Measurements from ENCODE around the gene LAIR1. TPM values are rescaled to one million over a fixed set of nuclear protein-coding genes. Genes with fewer than 3 reads are reported as not detected.
"Not testable (repeated sequence)": the region's sequence is repeated elsewhere in the genome, so short reads cannot be mapped to it uniquely, and the experiment has no call there.

Gene LAIR1
- total RNA-seq, 2 experiments from 2014 or later, result 4.3 TPM; not detected in 1

- BruUV-seq (replicated peaks); H3K9me3 ChIP-seq (ENCODE audit: low read length); CTCF ChIA-PET (ENCODE audit: unreplicated experiment); H3K27ac ChIP-seq (ENCODE audit: low read depth, low read length, poor library complexity, severe bottlenecking); H3K4me3 ChIP-seq (ENCODE audit: low read depth, low read length, poor library complexity, severe bottlenecking); H3K79me2 ChIP-seq (ENCODE audit: insufficient read depth, low read depth, low read length); intact Hi-C loops (cut with micrococcal nuclease; ENCODE audit: unreplicated experiment); DNase-seq (ENCODE audit: low spot score); H3K9me2 ChIP-seq (ENCODE audit: insufficient read depth, low read length); H2AFZ ChIP-seq (ENCODE audit: low read length); H4K20me1 ChIP-seq (ENCODE audit: insufficient read depth, low read length); H3K4me2 ChIP-seq (ENCODE audit: low read length); H3K36me3 ChIP-seq (ENCODE audit: insufficient read depth, low read length); POLR2A ChIA-PET: not testable (repeated sequence)
- H3K4me1 ChIP-seq (ENCODE audit: insufficient read depth, low read length, poor library complexity, severe bottlenecking), result peaks cover 10% of the 10 kb centered on the region
Measured at GRCh38 chr19:54322295-54322694, 42.4 kb downstream of the LAIR1 start.

- Histone ChIP-seq H3K4me2 (ENCODE audit: low read length) (no peak overlapping the region), H3K9me2 (ENCODE audit: insufficient read depth, low read length) (no peaks in the 10 kb centered on the region), H4K20me1 (ENCODE audit: insufficient read depth, low read length) (no peaks in the 10 kb centered on the region), H3K4me1 (ENCODE audit: insufficient read depth, low read length, poor library complexity, severe bottlenecking) (peaks cover 7% of the 10 kb centered on the region), H3K79me2 (ENCODE audit: insufficient read depth, low read depth, low read length) (no peaks in the 10 kb centered on the region), H3K27ac (ENCODE audit: low read depth, low read length, poor library complexity, severe bottlenecking) (no peak overlapping the region), H3K9me3 (ENCODE audit: low read length) (no peaks in the 10 kb centered on the region), H2AFZ (ENCODE audit: low read length) (no peak overlapping the region), H3K36me3 (ENCODE audit: insufficient read depth, low read length) (no peaks in the 10 kb centered on the region), H3K4me3 (ENCODE audit: low read depth, low read length, poor library complexity, severe bottlenecking) (no peak overlapping the region)
- intact Hi-C loops (cut with micrococcal nuclease; ENCODE audit: unreplicated experiment), result no loop called here
- BruUV-seq (replicated peaks), result no TSS peak
- TF ChIP-seq CTCF (conservative IDR thresholded peaks at IDR 0.05; ENCODE audit: low read length) (no peak), EZH2phosphoT487 (IDR thresholded peaks at IDR 0.05; ENCODE audit: borderline replicate concordance, low read depth, low read length) (no peak)
- CTCF ChIA-PET (ENCODE audit: unreplicated experiment), result interaction anchor here (0.6 kb wide), 1 partner anchor 102 kb away, joined by 3 read pairs; no protein-coding TSS in a partner anchor
- POLR2A ChIA-PET, result no interaction called here
- no peak for DNase-seq (ENCODE audit: low spot score)
Measured at GRCh38 chr19:54319892-54320670, 44.6 kb downstream of the LAIR1 start.

GRCh38 chr19:54319049-54319448, 45.7 kb downstream of the LAIR1 start:
- peak; percentile 30 for DNase-seq (ENCODE audit: low spot score)
- CTCF ChIA-PET (ENCODE audit: unreplicated experiment), result no interaction called here
- Histone ChIP-seq H3K27ac (ENCODE audit: low read depth, low read length, poor library complexity, severe bottlenecking) (no peak overlapping the region), H4K20me1 (ENCODE audit: insufficient read depth, low read length) (no peaks in the 10 kb centered on the region), H3K9me3 (ENCODE audit: low read length) (no peaks in the 10 kb centered on the region), H3K36me3 (ENCODE audit: insufficient read depth, low read length) (no peaks in the 10 kb centered on the region), H2AFZ (ENCODE audit: low read length) (no peak overlapping the region), H3K4me3 (ENCODE audit: low read depth, low read length, poor library complexity, severe bottlenecking) (no peak overlapping the region), H3K9me2 (ENCODE audit: insufficient read depth, low read length) (no peaks in the 10 kb centered on the region), H3K4me2 (ENCODE audit: low read length) (0 out of 2 replicates have a peak overlapping the region, but pooled peaks have one; percentile 7), H3K4me1 (ENCODE audit: insufficient read depth, low read length, poor library complexity, severe bottlenecking) (peaks cover 7% of the 10 kb centered on the region), H3K79me2 (ENCODE audit: insufficient read depth, low read depth, low read length) (no peaks in the 10 kb centered on the region)
- POLR2A ChIA-PET, result no interaction called here
- intact Hi-C loops (cut with micrococcal nuclease; ENCODE audit: unreplicated experiment), result no loop called here
- no TSS peak for BruUV-seq (replicated peaks)
- TF ChIP-seq CTCF (conservative IDR thresholded peaks at IDR 0.05; ENCODE audit: low read length) (no peak), EZH2phosphoT487 (IDR thresholded peaks at IDR 0.05; ENCODE audit: borderline replicate concordance, low read depth, low read length) (no peak)
